ENCODE results near the gene SOCS3.
"Not testable (repeated sequence)": the region's sequence is repeated elsewhere in the genome, so short reads cannot be mapped to it uniquely, and the experiment has no call there.

Gene SOCS3

DNA sequence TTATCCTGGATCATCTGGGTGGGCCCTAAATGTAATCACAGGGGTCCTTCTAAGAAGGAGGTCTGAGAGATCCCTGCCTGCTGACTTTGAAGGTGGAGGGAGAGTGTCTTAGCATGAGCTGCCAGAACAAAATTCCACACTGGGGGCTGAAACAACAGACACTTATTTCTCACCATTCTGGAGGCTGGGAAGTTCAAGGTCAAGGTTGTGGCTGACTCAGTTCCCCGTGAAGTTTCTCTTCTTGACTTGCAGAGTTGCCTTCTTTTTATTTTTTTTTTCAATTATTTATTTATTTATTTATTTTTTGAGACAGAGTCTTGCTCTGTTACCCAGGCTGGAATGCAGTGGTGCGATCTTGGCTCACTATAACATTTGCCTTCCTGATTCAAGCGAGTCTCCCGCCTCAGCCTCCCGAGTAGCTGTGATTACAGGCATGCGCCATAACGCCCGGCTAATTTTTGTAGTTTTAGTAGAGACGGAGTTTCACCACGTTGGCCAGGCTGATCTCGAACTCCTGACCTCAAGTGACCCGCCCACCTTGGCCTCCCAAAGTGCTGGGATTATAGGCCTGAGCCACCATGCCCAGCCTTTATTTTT lies 50.1 kb downstream of the SOCS3 start:
- DNase-seq (ENCODE audit: low read depth in 2 of 2): not testable (repeated sequence)

DNA sequence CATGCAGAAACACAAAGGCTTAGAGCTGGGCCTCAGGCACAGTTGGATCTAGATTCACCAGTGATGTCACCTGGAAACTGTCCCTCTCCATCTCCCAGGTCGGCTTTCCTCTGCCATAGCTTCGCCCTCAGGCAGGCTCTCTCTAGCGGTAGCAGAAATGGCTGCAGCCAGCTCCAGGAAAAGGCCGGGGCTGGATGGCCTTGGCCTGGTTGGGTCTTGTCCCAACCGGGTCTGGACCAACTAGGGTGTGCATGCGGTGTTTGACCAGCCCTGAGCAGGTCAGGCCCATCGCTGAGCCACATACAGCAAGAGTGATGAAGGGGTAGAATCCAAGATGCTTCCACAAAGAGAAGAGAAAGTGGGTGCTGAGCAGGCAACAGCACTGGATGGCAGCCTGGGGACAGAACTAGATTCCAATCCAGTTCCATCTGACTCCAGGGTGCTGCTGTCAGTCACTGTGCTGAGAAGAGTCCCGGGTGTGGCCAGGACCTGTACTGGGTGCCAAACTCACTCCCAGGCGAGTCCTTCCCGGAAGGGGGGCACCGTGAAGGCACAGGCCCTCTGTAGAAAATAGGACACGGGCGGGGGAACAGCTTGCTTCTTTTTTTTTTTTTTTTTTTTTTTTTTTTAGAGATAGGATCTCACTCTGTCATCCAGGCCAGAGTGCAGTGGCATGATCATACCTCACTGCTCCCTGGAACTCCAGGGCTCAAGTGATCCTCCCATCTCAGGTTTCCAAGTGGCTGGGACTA lies 51.8 kb downstream of the SOCS3 start:
- DNase-seq (ENCODE audit: low read depth in 2 of 2): no peak

DNA sequence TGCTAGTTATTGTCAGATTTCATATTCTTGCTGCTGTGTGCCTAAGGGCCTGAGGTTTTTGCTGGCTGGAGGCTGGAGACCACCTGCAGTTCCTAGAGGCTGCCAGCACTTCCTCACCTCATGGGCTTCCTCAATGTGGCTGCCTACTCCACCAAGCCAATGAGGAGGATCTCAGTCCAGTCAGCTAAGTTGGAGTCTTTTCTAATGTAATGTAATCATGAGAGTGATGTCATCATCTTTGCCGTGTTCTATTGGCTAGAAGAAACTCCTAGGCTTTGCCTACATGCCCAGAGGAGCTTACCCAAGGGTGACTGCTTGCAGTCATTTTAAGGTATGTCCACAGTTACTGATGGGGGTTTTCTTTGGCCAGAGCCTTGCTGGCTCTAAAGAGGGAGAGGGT lies 53.0 kb downstream of the SOCS3 start:
- DNase-seq (ENCODE audit: low read depth in 2 of 2): no peak
